HepG2 (cell line): ENCODE measurements around the gene SPRED2. TPM values are rescaled to one million over a fixed set of nuclear protein-coding genes. Genes with fewer than 3 reads are reported as not detected.
A peak's percentile ranks its signal among the peaks of the same experiment; 100 is the strongest.

ENCODE experiments used
- ARNT2 ChIP-seq: sonication (generic); formaldehyde crosslinking; IDR thresholded peaks from 2 replicates; pipeline ENCODE4 v1.8.0; 2022; ENCODE audit warnings: mild to moderate bottlenecking, low read depth, missing genetic modification reagents, moderate library complexity
- ATF2 ChIP-seq: sonication (generic); formaldehyde crosslinking; IDR thresholded peaks from 2 replicates; pipeline ENCODE4 v1.4.0; 2020; ENCODE audit warnings: missing genetic modification reagents
- CHD4 ChIP-seq: fragments of 200-600 bp; sonication (generic); IDR thresholded peaks from 2 replicates; pipeline ENCODE4 v1.7.0; 2017; ENCODE audit warnings: mild to moderate bottlenecking, low read length, borderline replicate concordance
- FOXC1 ChIP-seq: sonication (generic); formaldehyde crosslinking; IDR thresholded peaks from 2 replicates; pipeline ENCODE4 v1.8.0; 2022; ENCODE audit warnings: mild to moderate bottlenecking, missing genetic modification reagents, borderline replicate concordance
- IRF9 ChIP-seq: sonication (generic); formaldehyde crosslinking; IDR thresholded peaks from 2 replicates; pipeline ENCODE4 v1.8.0; 2022; ENCODE audit warnings: missing genetic modification reagents, mild to moderate bottlenecking, borderline replicate concordance
- KLF9 ChIP-seq: IDR thresholded peaks from 2 replicates; pipeline ENCODE4 v1.6.1; 2016; ENCODE audit warnings: low read depth
- NR1H2 ChIP-seq: sonication (generic); formaldehyde crosslinking; IDR thresholded peaks from 2 replicates; pipeline ENCODE4 v1.8.1; 2022; ENCODE audit warnings: low read depth, missing genetic modification reagents, borderline replicate concordance
- SIX1 ChIP-seq: sonication (generic); formaldehyde crosslinking; IDR thresholded peaks from 2 replicates; pipeline ENCODE4 v1.4.0; 2020; ENCODE audit warnings: missing genetic modification reagents, borderline replicate concordance
- SMAD1 ChIP-seq: sonication (generic); formaldehyde crosslinking; IDR thresholded peaks from 2 replicates; pipeline ENCODE4 v1.4.0; 2020; ENCODE audit warnings: missing genetic modification reagents, low read depth, mild to moderate bottlenecking, borderline replicate concordance
- U2AF1 ChIP-seq: fragments of 200-400 bp; formaldehyde crosslinking; optimal IDR thresholded peaks from 2 replicates; pipeline ENCODE3; 2017; ENCODE audit warnings: mild to moderate bottlenecking, low read depth, low read length
- ZNF143 ChIP-seq: sonication (generic); formaldehyde crosslinking; IDR thresholded peaks from 2 replicates; pipeline ENCODE4 v1.4.0; 2020; ENCODE audit warnings: missing genetic modification reagents
- ZNF326 ChIP-seq: sonication (generic); formaldehyde crosslinking; IDR thresholded peaks from 2 replicates; pipeline ENCODE4 v1.4.0; 2020; ENCODE audit warnings: missing genetic modification reagents, borderline replicate concordance
- ZNF430 ChIP-seq: sonication (generic); formaldehyde crosslinking; IDR thresholded peaks from 2 replicates; pipeline ENCODE4 v1.9.0; 2021; ENCODE audit warnings: mild to moderate bottlenecking, missing genetic modification reagents
- ZNF564 ChIP-seq: sonication (generic); formaldehyde crosslinking; IDR thresholded peaks from 2 replicates; pipeline ENCODE4 v1.8.1; 2023; ENCODE audit warnings: mild to moderate bottlenecking, missing genetic modification reagents
- polyA plus RNA-seq, 8 experiments: library from polyadenylated mRNA; depleted of rRNA in 3 of 8; stranded (reverse) in 7 of 8; unstranded in 1 of 8; fragments of >200 nt; fragmentation: Illumina TruSeq in 4 of 8; extraction: Trizol in 4 of 8; gene quantifications; 2 replicates each; pipeline versions ENCODE4 v1.2.1 to v1.2.3, GENCODE V29; 2011 to 2016; ENCODE audit warnings: low read depth in 4 of 8, missing spikeins in 1 of 8, mixed read lengths in 1 of 8; ENCODE audit not compliant: insufficient read depth in 1 of 8
- total RNA-seq, 5 experiments: library from RNA; depleted of rRNA; stranded (reverse); fragments of >200 nt; fragmentation: Illumina TruSeq; extraction: Trizol; gene quantifications; 2 replicates each; pipeline ENCODE4 v1.2.3, GENCODE V29; 2016; ENCODE audit warnings: low read depth in 1 of 5
- TF ChIP-seq, protein P1 (sequence below): sonication (generic); formaldehyde crosslinking; IDR thresholded peaks from 2 replicates; pipeline ENCODE4 v1.4.0; 2020; ENCODE audit warnings: mild to moderate bottlenecking, missing genetic modification reagents
- TF ChIP-seq, protein P2 (sequence below): sonication (generic); formaldehyde crosslinking; conservative IDR thresholded peaks from 2 replicates; pipeline ENCODE4 v1.8.0; 2022; ENCODE audit warnings: mild to moderate bottlenecking, moderate library complexity, missing genetic modification reagents

Gene SPRED2
- total and polyA plus RNA-seq, 2 of the 13 experiments (the other 11 are each of a cell fraction or from before 2014, with no cell fraction given): 13.0 to 37.0 TPM

DNA sequence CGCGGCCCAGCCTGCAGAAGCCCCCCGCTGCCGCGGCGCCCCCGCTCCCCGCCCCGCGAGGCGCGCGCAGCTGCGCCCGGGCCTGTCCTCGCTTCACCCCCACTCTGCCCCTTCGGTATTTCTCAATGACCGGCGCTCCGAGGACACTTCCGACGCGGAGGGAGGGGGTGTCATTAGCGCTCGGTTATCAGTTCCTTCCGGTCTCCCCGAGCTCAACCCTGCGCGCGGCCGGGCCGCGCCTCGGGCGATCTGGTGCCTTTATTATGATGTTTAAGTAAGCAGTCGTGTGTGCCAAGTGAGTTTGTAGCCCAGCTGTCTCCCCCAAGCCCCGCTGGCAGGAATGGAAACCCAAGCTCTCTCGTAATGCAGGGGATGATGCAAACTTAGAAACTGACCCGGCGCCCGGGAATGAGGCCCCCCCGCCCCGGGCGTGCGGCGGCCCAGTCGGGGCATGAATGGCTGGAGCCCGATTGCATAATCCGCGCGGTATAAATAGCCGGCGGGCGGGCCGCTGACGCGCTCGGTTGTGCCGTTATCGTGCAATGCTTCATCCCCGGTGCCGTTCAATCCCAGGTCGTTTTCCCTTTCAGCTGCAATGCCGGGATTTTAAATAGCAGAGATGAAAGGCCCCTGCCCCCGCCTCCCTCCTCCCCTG is 3.9 kb upstream of the SPRED2 start (continued):
- TF ChIP-seq, protein P1, sequence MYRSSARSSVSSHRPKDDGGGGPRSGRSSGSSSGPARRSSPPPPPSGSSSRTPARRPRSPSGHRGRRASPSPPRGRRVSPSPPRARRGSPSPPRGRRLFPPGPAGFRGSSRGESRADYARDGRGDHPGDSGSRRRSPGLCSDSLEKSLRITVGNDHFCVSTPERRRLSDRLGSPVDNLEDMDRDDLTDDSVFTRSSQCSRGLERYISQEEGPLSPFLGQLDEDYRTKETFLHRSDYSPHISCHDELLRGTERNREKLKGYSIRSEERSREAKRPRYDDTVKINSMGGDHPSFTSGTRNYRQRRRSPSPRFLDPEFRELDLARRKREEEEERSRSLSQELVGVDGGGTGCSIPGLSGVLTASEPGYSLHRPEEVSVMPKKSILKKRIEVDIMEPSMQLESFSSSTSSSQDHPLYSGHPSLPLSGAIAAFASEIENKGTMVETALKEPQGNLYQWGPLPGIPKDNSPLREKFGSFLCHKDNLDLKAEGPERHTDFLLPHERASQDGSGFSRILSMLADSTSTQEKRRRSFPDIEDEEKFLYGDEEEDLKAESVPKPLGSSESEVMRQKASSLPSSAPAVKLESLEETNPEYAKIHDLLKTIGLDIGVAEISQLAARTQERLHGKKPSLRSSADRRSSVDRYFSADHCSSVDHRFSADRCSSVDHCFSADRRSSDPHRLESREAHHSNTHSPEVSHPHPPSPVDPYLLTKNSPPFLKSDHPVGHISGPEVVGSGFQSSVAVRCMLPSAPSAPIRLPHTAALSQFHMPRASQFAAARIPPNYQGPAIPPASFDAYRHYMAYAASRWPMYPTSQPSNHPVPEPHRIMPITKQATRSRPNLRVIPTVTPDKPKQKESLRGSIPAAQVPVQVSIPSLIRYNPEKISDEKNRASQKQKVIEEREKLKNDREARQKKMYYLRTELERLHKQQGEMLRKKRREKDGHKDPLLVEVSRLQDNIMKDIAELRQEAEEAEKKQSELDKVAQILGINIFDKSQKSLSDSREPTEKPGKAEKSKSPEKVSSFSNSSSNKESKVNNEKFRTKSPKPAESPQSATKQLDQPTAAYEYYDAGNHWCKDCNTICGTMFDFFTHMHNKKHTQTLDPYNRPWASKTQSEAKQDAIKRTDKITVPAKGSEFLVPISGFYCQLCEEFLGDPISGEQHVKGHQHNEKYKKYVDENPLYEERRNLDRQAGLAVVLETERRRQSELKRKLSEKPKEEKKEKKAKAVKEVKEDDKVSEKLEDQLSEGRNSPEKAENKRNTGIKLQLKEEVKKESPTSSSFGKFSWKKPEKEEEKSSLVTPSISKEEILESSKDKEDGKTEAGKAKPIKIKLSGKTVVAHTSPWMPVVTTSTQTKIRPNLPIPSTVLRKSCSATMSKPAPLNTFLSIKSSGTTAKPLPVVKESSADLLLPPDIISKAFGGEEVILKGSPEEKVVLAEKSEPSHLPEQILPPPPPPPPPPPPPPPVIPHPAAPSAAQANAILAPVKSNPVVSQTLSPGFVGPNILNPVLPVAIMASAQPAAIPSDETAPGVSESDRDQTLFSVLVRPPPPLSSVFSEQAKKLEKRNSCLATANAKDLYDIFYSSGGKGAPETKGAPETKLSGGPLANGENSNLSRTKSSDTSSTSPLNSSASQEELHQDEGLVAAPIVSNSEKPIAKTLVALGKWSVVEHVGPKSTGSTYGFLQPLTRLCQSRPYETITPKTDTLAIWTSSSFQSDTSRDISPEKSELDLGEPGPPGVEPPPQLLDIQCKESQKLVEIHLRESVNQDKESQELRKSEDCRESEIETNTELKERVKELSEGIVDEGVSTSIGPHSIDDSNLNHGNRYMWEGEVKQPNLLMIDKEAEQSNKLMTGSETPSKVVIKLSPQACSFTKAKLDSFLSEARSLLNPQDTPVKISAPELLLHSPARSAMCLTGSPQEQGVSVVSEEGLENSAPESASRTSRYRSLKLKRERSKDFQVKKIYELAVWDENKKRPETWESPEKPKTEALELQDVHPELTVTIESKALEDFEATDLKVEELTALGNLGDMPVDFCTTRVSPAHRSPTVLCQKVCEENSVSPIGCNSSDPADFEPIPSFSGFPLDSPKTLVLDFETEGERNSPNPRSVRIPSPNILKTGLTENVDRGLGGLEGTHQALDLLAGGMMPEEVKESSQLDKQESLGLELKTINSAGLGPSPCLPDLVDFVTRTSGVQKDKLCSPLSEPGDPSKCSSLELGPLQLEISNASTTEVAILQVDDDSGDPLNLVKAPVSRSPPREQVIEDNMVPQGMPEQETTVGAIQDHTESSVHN: no peak
- 0 out of 2 replicates have a peak, but pooled peaks have one; percentile 43 for TF ChIP-seq CHD4
- no peak; the same call in none of the 2 replicates for TF ChIP-seq ZNF564 (CRISPR knock-in tag)
- TF ChIP-seq SIX1 (CRISPR knock-in tag): peak; percentile 50; the same call in 1 of the 2 replicates
- TF ChIP-seq, protein P2, sequence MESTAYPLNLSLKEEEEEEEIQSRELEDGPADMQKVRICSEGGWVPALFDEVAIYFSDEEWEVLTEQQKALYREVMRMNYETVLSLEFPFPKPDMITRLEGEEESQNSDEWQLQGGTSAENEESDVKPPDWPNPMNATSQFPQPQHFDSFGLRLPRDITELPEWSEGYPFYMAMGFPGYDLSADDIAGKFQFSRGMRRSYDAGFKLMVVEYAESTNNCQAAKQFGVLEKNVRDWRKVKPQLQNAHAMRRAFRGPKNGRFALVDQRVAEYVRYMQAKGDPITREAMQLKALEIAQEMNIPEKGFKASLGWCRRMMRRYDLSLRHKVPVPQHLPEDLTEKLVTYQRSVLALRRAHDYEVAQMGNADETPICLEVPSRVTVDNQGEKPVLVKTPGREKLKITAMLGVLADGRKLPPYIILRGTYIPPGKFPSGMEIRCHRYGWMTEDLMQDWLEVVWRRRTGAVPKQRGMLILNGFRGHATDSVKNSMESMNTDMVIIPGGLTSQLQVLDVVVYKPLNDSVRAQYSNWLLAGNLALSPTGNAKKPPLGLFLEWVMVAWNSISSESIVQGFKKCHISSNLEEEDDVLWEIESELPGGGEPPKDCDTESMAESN (CRISPR knock-in tag): peak; percentile 57; the same call in 1 of the 2 replicates
- TF ChIP-seq SMAD1 (CRISPR knock-in tag): no peak
- TF ChIP-seq ARNT2 (CRISPR knock-in tag): no peak; the same call in 1 of the 2 replicates
- TF ChIP-seq ZNF326 (CRISPR knock-in tag): no peak
- TF ChIP-seq ZNF430 (CRISPR knock-in tag): no peak; the same call in 1 of the 2 replicates
- peak; percentile 89 for TF ChIP-seq ATF2 (CRISPR knock-in tag)
- TF ChIP-seq IRF9 (CRISPR knock-in tag): no peak; the same call in 1 of the 2 replicates
- TF ChIP-seq ZNF143 (CRISPR knock-in tag): no peak
- peak; percentile 82 for TF ChIP-seq U2AF1
- 0 out of 2 replicates have a peak, but pooled peaks have one; percentile 49 for TF ChIP-seq NR1H2
- no peak; the same call in none of the 2 replicates for TF ChIP-seq FOXC1 (CRISPR knock-in tag)
- TF ChIP-seq KLF9 (CRISPR knock-in tag): 0 out of 2 replicates have a peak, but pooled peaks have one; percentile 9
